IMR-90 (cell line): ENCODE data around the gene C15orf39. TPM values are rescaled to one million over a fixed set of nuclear protein-coding genes. Genes with fewer than 3 reads are reported as not detected.

ENCODE experiments used
- ATAC-seq: fragments of 200-7000 bp; cut with Tn5 transposase; 2 replicates; pipeline ENCODE4 v1.9.1; 2020; ENCODE audit warnings: low read depth, mild to moderate bottlenecking, moderate library complexity
- BruUV-seq: library from RNA; stranded (reverse); fragments of 400-500 nt; replicated peaks from 2 replicates; lab custom pipeline; 2021; lab: Mats Ljungman, UMichigan
- CTCF ChIA-PET: fragments of 300-600 bp; formaldehyde crosslinking; extraction: SDS; loops from one replicate; lab custom pipeline; 2021; ENCODE audit warnings: antibody characterized with exemption; lab: Yijun Ruan, JAX
- POLR2A ChIA-PET: fragments of 300-600 bp; sonication (Branson Sonifier 250); formaldehyde crosslinking; loops from one replicate; lab custom pipeline; 2022; ENCODE audit warnings: antibody characterized with exemption; ENCODE audit not compliant: unreplicated experiment; lab: Charles Lee
- DNase-seq: peaks from one replicate; pipeline ENCODE4 v3.0.0; 2013
- H2AFZ ChIP-seq: replicated peaks from 2 replicates; pipeline ENCODE3; 2013; ENCODE audit warnings: low read length, mild to moderate bottlenecking; ENCODE audit not compliant: poor library complexity
- H2AK5ac ChIP-seq: 2 replicates; pipeline ENCODE4 v1.6.1; 2013; ENCODE audit warnings: low read depth, low read length, inconsistent platforms
- H2AK9ac ChIP-seq: replicated peaks from 2 replicates; pipeline ENCODE3; 2013; ENCODE audit warnings: mild to moderate bottlenecking, low read depth, low read length, moderate library complexity; ENCODE audit not compliant: poor library complexity
- H2BK120ac ChIP-seq: 2 replicates; pipeline ENCODE4 v1.6.1; 2013; ENCODE audit warnings: low read depth, low read length, inconsistent platforms
- H2BK15ac ChIP-seq: 3 replicates; pipeline ENCODE4 v1.6.1; 2013; ENCODE audit warnings: low read depth, low read length, inconsistent platforms
- H2BK20ac ChIP-seq: 2 replicates; pipeline ENCODE4 v1.6.1; 2013; ENCODE audit warnings: low read depth, mild to moderate bottlenecking, inconsistent platforms, low read length, moderate library complexity
- H2BK5ac ChIP-seq: 2 replicates; pipeline ENCODE4 v1.6.1; 2013; ENCODE audit warnings: mild to moderate bottlenecking, low read depth, low read length, inconsistent platforms; ENCODE audit not compliant: poor library complexity, severe bottlenecking
- H3K14ac ChIP-seq: replicated peaks from 2 replicates; pipeline ENCODE4 v1.6.1; 2013; ENCODE audit warnings: low read depth, low read length, inconsistent platforms
- H3K18ac ChIP-seq: 2 replicates; pipeline ENCODE4 v1.6.1; 2013; ENCODE audit warnings: low read depth, low read length, control low read depth
- H3K23ac ChIP-seq: 2 replicates; pipeline ENCODE4 v1.6.1; 2013; ENCODE audit warnings: low read depth, low read length, inconsistent platforms
- H3K27ac ChIP-seq: 2 replicates; pipeline ENCODE4 v1.5.1; 2013; ENCODE audit warnings: mild to moderate bottlenecking, control low read depth, low read length; ENCODE audit not compliant: insufficient read depth
- H3K27me3 ChIP-seq: 2 replicates; pipeline ENCODE4 v1.6.1; 2013; ENCODE audit warnings: low read length; ENCODE audit not compliant: control insufficient read depth, insufficient read depth
- H3K36me3 ChIP-seq: 2 replicates; pipeline ENCODE4 v1.6.1; 2013; ENCODE audit warnings: low read length, mixed read lengths; ENCODE audit not compliant: control insufficient read depth, insufficient read depth
- H3K4ac ChIP-seq: 2 replicates; pipeline ENCODE4 v1.6.1; 2013; ENCODE audit warnings: low read depth, low read length, inconsistent platforms
- H3K4me1 ChIP-seq: 2 replicates; pipeline ENCODE4 v1.6.1; 2013; ENCODE audit warnings: low read length, mixed read lengths; ENCODE audit not compliant: control insufficient read depth, insufficient read depth
- H3K4me2 ChIP-seq: 2 replicates; pipeline ENCODE4 v1.6.1; 2013; ENCODE audit warnings: low read depth, mild to moderate bottlenecking, control low read depth, low read length, moderate library complexity
- H3K4me3 ChIP-seq: 2 replicates; pipeline ENCODE4 v1.5.1; 2013; ENCODE audit warnings: low read depth, mild to moderate bottlenecking, control low read depth, low read length, moderate library complexity; ENCODE audit not compliant: insufficient read depth
- H3K56ac ChIP-seq: 2 replicates; pipeline ENCODE4 v1.6.1; 2013; ENCODE audit warnings: low read length, inconsistent platforms; ENCODE audit not compliant: insufficient read depth; ENCODE audit errors: extremely low read depth
- H3K79me1 ChIP-seq, 2 experiments: 2 replicates each; pipeline ENCODE4 v1.6.1; 2013; ENCODE audit warnings: low read length in 2 of 2, inconsistent platforms in 1 of 2, low read depth in 1 of 2
- H3K9ac ChIP-seq: 2 replicates; pipeline ENCODE4 v1.6.1; 2013; ENCODE audit warnings: low read depth, low read length, control low read depth
- H3K9me1 ChIP-seq: 2 replicates; pipeline ENCODE4 v1.6.1; 2013; ENCODE audit warnings: low read length, inconsistent platforms; ENCODE audit not compliant: insufficient read depth
- H3K9me3 ChIP-seq: 2 replicates; pipeline ENCODE4 v1.6.1; 2013; ENCODE audit warnings: low read length; ENCODE audit not compliant: control insufficient read depth, insufficient read depth
- H4K20me1 ChIP-seq: 2 replicates; pipeline ENCODE4 v1.6.1; 2013; ENCODE audit warnings: low read length, inconsistent platforms; ENCODE audit not compliant: insufficient read depth
- H4K5ac ChIP-seq: 2 replicates; pipeline ENCODE4 v1.6.1; 2013; ENCODE audit warnings: mild to moderate bottlenecking, low read depth, low read length, control low read depth
- H4K8ac ChIP-seq, 2 experiments: 2 replicates each; pipeline ENCODE4 v1.6.1; 2013; ENCODE audit warnings: low read depth in 2 of 2, low read length in 2 of 2, control low read depth in 1 of 2, inconsistent platforms in 1 of 2
- H4K91ac ChIP-seq: 2 replicates; pipeline ENCODE4 v1.6.1; 2013; ENCODE audit warnings: low read depth, low read length, inconsistent platforms; ENCODE audit not compliant: insufficient read depth
- BHLHE40 ChIP-seq: fragments of 150-350 bp; IDR thresholded peaks from 2 replicates; pipeline ENCODE4 v1.6.1; 2016; ENCODE audit warnings: mild to moderate bottlenecking, low read depth, low read length
- CEBPB ChIP-seq: IDR thresholded peaks from 2 replicates; pipeline ENCODE4 v1.6.1; 2012; ENCODE audit warnings: low read depth, low read length, improper control_type of control experiment
- ELK1 ChIP-seq: fragments of 150-350 bp; IDR thresholded peaks from 2 replicates; pipeline ENCODE4 v1.6.1; 2016; ENCODE audit warnings: low read depth, mild to moderate bottlenecking, low read length, moderate library complexity, borderline replicate concordance
- FOS ChIP-seq: fragments of 150-350 bp; IDR thresholded peaks from 2 replicates; pipeline ENCODE4 v1.6.1; 2016; ENCODE audit warnings: low read depth, low read length
- MAFK ChIP-seq: IDR thresholded peaks from 2 replicates; pipeline ENCODE4 v1.6.1; 2012; ENCODE audit warnings: low read depth, low read length, improper control_type of control experiment
- MAZ ChIP-seq: IDR thresholded peaks from 2 replicates; pipeline ENCODE4 v1.6.1; 2012; ENCODE audit warnings: low read depth, mild to moderate bottlenecking, low read length, improper control_type of control experiment, moderate library complexity, borderline replicate concordance
- MXI1 ChIP-seq: IDR thresholded peaks from 2 replicates; pipeline ENCODE4 v1.6.1; 2012; ENCODE audit warnings: low read depth, mild to moderate bottlenecking, low read length, moderate library complexity, borderline replicate concordance
- NFE2L2 ChIP-seq: fragments of 150-350 bp; IDR thresholded peaks from 2 replicates; pipeline ENCODE4 v1.6.1; 2016; ENCODE audit warnings: low read depth, mild to moderate bottlenecking, low read length
- POLR2A ChIP-seq: IDR thresholded peaks from 2 replicates; pipeline ENCODE4 v1.6.1; 2012; ENCODE audit warnings: mild to moderate bottlenecking, low read depth, low read length
- RAD21 ChIP-seq: IDR thresholded peaks from 2 replicates; pipeline ENCODE4 v1.6.1; 2012; ENCODE audit warnings: low read length, improper control_type of control experiment
- RFX5 ChIP-seq: IDR thresholded peaks from 2 replicates; pipeline ENCODE4 v1.8.0; 2012; ENCODE audit warnings: low read depth, mild to moderate bottlenecking, low read length, moderate library complexity
- SMC3 ChIP-seq: fragments of 150-350 bp; IDR thresholded peaks from 2 replicates; pipeline ENCODE4 v1.6.1; 2016; ENCODE audit warnings: low read depth, mild to moderate bottlenecking, antibody characterized with exemption, low read length, moderate library complexity
- WGBS, 2 experiments: methylation state at CpG; one replicate each; pipeline versions ENCODE4 v1.1.5 to v1.1.7; 2013; ENCODE audit warnings: missing lambda C conversion rate in 2 of 2; ENCODE audit not compliant: insufficient read length in 1 of 2; ENCODE audit errors: extremely low coverage in 2 of 2; 5-methylcytosine and 5-hydroxymethylcytosine counted together
- dilution Hi-C: fragments of 300-500 bp; cut with HindIII; formaldehyde crosslinking; loops from one replicate; pipeline ENCODE4 v1.14.3; 2018; ENCODE audit warnings: low sequenced_read_pairs; ENCODE audit not compliant: unreplicated experiment
- in situ Hi-C: fragments of 300-500 bp; cut with MboI; formaldehyde crosslinking; loops from 3 replicates; pipeline ENCODE4 v1.14.3; 2019; ENCODE audit warnings: low sequenced_read_pairs, inconsistent platforms, mixed read lengths
- intact Hi-C: fragments of 100-400 bp; cut with micrococcal nuclease; formaldehyde crosslinking; loops from 2 replicates; pipeline ENCODE4 v1.10.0; 2022
- polyA plus RNA-seq, 3 experiments: library from polyadenylated mRNA; depleted of rRNA; stranded (reverse); fragments of >200 nt; gene quantifications; 2 replicates each; pipeline ENCODE4 v1.2.3, GENCODE V29; 2012; ENCODE audit warnings: low replicate concordance in 1 of 3
- total RNA-seq: library from RNA; depleted of rRNA; stranded (reverse); fragments of >200 nt; gene quantifications from 2 replicates; pipeline ENCODE4 v1.2.3, GENCODE V29; 2012
- TF ChIP-seq, protein P1 (sequence below): conservative IDR thresholded peaks from 2 replicates; pipeline ENCODE4 v1.5.1; 2012; ENCODE audit warnings: mild to moderate bottlenecking, low read depth, low read length, improper control_type of control experiment

The C15orf39 gene
- total and polyA plus RNA-seq, 2 of the 4 experiments (the other 2 are of a cell fraction) = 1.3 to 5.7 TPM

- H3K23ac ChIP-seq = no peak overlapping the region
- H4K91ac ChIP-seq = no peak overlapping the region
- H3K56ac ChIP-seq = no peak overlapping the region
- no peak overlapping the region for H2AK5ac ChIP-seq
- H2AFZ ChIP-seq = no peak overlapping the region
- H3K27ac ChIP-seq = no peak overlapping the region
- no peak overlapping the region for H3K9ac ChIP-seq
- no peak overlapping the region for H2BK20ac ChIP-seq
- ATAC-seq (peak; percentile 64), DNase-seq (peak; percentile 22)
- H3K4ac ChIP-seq = no peak overlapping the region
- H4K8ac ChIP-seq = no peak overlapping the region
- no peak overlapping the region for H2BK5ac ChIP-seq
- H2BK15ac ChIP-seq = no peak overlapping the region
- no peaks in the 10 kb centered on the region for H3K36me3 ChIP-seq
- no peak overlapping the region for H3K18ac ChIP-seq
- intact Hi-C loops = no loop called here
- H2BK120ac ChIP-seq = no peak overlapping the region
- no peak overlapping the region for H3K14ac ChIP-seq
- no peaks in the 10 kb centered on the region for H3K9me3 ChIP-seq
- H3K9me1 ChIP-seq = no peaks in the 10 kb centered on the region
- WGBS, 2 experiments = 90% methylated on average over 16 of the region's 21 CpGs; no CpG with 5 or more reads in 1 of the 2 experiments
- CTCF ChIA-PET = no interaction called here
- H3K4me2 ChIP-seq = no peak overlapping the region
- in situ Hi-C loops = no loop called here
- dilution Hi-C loops = no loop called here
- H3K79me1 ChIP-seq = no peaks in the 10 kb centered on the region
- no peak overlapping the region for H4K5ac ChIP-seq
- BruUV-seq = no TSS peak
- peaks cover 66% of the 10 kb centered on the region for H3K27me3 ChIP-seq
- POLR2A ChIA-PET = interaction anchor here (0.5 kb wide), 1 partner anchor 237 kb away, joined by 3 read pairs; no protein-coding TSS in a partner anchor
- H4K20me1 ChIP-seq = no peaks in the 10 kb centered on the region
- no peaks in the 10 kb centered on the region for H3K4me1 ChIP-seq
- H3K4me3 ChIP-seq = no peak overlapping the region
- TF ChIP-seq NFE2L2 (no peak), MAZ (no peak), RFX5 (no peak), CEBPB (no peak), RAD21 (no peak), FOS (no peak), MAFK (no peak), ELK1 (no peak), SMC3 (no peak), POLR2A (no peak), MXI1 (no peak), BHLHE40 (no peak)
- TF ChIP-seq, protein P1, sequence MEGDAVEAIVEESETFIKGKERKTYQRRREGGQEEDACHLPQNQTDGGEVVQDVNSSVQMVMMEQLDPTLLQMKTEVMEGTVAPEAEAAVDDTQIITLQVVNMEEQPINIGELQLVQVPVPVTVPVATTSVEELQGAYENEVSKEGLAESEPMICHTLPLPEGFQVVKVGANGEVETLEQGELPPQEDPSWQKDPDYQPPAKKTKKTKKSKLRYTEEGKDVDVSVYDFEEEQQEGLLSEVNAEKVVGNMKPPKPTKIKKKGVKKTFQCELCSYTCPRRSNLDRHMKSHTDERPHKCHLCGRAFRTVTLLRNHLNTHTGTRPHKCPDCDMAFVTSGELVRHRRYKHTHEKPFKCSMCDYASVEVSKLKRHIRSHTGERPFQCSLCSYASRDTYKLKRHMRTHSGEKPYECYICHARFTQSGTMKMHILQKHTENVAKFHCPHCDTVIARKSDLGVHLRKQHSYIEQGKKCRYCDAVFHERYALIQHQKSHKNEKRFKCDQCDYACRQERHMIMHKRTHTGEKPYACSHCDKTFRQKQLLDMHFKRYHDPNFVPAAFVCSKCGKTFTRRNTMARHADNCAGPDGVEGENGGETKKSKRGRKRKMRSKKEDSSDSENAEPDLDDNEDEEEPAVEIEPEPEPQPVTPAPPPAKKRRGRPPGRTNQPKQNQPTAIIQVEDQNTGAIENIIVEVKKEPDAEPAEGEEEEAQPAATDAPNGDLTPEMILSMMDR = no peak
- no peak overlapping the region for H2AK9ac ChIP-seq
Measured at GRCh38 chr15:75229191-75230015, 27.7 kb downstream of the C15orf39 start.
